SJSA1 (cell line): ENCODE measurements around the gene ANKMY1. TPM values are rescaled to one million over a fixed set of nuclear protein-coding genes. Genes with fewer than 3 reads are reported as not detected.
A peak's percentile ranks its signal among the peaks of the same experiment; 100 is the strongest.
"Not testable (repeated sequence)": the region's sequence is repeated elsewhere in the genome, so short reads cannot be mapped to it uniquely, and the experiment has no call there.

Experiments
- DNase-seq, 2 experiments: peaks; one replicate each; pipeline ENCODE4 v3.0.0-alpha.2; 2015 to 2020; ENCODE audit warnings: low spot score in 2 of 2, low read depth in 1 of 2
- H3K27ac ChIP-seq: fragments of 250-450 bp; sonication (Bioruptor Pico); 2 replicates; pipeline ENCODE4 v1.5.1; 2020; ENCODE audit warnings: mild to moderate bottlenecking, moderate library complexity
- H3K27me3 ChIP-seq: fragments of 250-450 bp; sonication (Bioruptor Pico); replicated peaks from 2 replicates; pipeline ENCODE4 v1.5.1; 2020; ENCODE audit warnings: mild to moderate bottlenecking, moderate library complexity
- H3K36me3 ChIP-seq: fragments of 250-450 bp; sonication (Bioruptor Pico); 2 replicates; pipeline ENCODE4 v1.5.1; 2020; ENCODE audit warnings: mild to moderate bottlenecking
- H3K4me1 ChIP-seq: fragments of 250-450 bp; sonication (Bioruptor Pico); replicated peaks from 2 replicates; pipeline ENCODE4 v1.6.1; 2021; ENCODE audit warnings: mild to moderate bottlenecking
- H3K4me3 ChIP-seq: fragments of 250-450 bp; sonication (Bioruptor Pico); 2 replicates; pipeline ENCODE4 v1.5.1; 2020; ENCODE audit warnings: mild to moderate bottlenecking
- H3K9me3 ChIP-seq: fragments of 250-450 bp; sonication (Bioruptor Pico); replicated peaks from 2 replicates; pipeline ENCODE4 v1.5.1; 2020; ENCODE audit warnings: mild to moderate bottlenecking
- total RNA-seq: library from RNA; depleted of rRNA; stranded (reverse); fragments of >200 nt; shearing (Covaris generic); gene quantifications from 2 replicates; pipeline ENCODE4 v1.2.3, GENCODE V29; 2014

The ANKMY1 gene
- total RNA-seq, 1 experiment from 2014 or later = 8.1 TPM

DNA sequence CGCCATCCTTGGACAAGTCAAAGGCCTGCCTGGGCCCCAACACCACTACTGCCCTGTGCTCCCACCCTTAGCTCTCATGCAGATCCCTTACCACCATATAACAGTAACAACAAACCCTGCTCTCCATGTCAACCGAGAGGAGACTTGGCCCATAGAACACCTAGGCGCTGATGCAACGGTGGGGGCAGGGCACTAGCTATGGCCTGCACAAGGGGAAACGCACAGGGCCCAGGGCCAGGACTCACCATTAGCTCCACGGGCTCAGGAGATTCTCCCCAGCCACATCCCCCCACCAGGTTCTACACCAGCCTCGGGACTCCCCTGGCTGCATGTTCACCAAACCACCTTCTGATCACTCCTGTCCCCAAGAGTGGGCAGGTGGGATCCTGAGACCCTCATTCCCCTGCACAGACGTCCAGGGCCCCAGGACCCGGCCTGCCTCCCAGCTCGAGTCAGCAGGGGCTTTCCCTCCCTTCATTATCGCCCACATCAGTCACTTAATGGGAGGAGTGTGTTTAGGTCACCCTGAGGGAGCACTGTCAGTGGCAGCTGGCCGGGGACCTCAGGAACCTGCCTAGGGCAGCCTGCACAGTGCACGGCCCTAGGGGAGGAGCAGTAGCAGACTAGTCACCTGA, 29.3 kb downstream of the ANKMY1 start:
- Histone ChIP-seq H3K27me3 (no peaks in the 10 kb centered on the region), H3K36me3 (peaks cover 29% of the 10 kb centered on the region), H3K9me3 (peaks cover 27% of the 10 kb centered on the region), H3K4me1 (no peaks in the 10 kb centered on the region), H3K4me3 (no peak overlapping the region), H3K27ac (no peak overlapping the region)
- peak in 1 of 2 experiments; percentile 38 for DNase-seq

DNA sequence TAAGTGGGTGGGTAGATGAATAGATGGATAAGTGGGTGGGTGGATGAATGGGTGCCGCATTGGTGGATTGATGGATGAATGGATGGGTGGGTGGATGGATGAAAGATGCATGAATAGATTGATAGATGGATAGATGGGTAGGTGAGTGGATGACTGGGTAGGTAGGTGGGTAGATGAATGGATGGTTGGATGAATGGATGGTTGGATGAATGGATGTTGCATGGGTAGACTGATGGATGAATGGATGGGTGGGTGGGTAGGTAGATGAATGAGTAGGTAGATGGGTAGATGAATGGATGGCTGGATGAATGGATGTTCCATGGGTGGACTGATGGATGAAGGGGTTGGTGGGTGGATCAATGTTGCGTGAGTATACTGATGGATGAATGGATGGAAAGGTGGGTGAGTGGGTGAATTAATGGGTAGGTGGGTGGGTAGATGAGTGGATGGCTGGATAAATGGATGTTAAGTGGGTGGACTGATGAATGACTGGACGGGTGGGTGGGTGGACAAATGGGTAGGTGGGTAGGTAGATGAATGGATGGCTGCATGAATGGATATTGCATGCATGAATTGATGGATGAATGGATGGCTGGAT, 30.5 kb downstream of the ANKMY1 start:
- H3K9me3 ChIP-seq = peaks cover 23% of the 10 kb centered on the region

DNA sequence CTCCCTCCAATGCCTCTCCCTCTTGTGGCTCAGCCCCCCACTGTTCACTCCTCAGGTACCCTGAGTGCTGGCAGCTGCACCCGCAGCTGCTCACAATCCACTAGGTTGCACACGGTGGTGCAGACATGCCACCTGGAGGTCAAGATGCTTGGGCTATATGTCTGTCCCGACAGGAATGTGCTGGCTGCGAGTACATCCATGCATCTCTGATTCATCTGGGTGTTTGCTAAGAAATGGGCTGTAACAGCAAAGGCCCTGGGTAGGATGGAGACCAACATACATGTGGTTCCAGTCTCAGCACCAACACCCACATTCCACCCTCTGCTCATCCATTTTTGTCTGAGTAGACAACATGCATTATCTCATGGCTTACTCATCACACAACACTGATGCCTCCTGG, 31.3 kb downstream of the ANKMY1 start:
- Histone ChIP-seq H3K4me1 (no peaks in the 10 kb centered on the region), H3K27ac (no peak overlapping the region), H3K36me3 (peaks cover 35% of the 10 kb centered on the region), H3K9me3 (peaks cover 18% of the 10 kb centered on the region), H3K27me3 (no peaks in the 10 kb centered on the region), H3K4me3 (no peak overlapping the region)
- no peak for DNase-seq

More for the DNA sequence above, 30.5 kb downstream of the ANKMY1 start:
- no peak for DNase-seq
- no peaks in the 10 kb centered on the region for H3K27me3 ChIP-seq
- H3K36me3 ChIP-seq = peaks cover 35% of the 10 kb centered on the region
- no peak overlapping the region for H3K27ac ChIP-seq
- H3K4me1 ChIP-seq = no peaks in the 10 kb centered on the region
- H3K4me3 ChIP-seq = no peak overlapping the region

DNA sequence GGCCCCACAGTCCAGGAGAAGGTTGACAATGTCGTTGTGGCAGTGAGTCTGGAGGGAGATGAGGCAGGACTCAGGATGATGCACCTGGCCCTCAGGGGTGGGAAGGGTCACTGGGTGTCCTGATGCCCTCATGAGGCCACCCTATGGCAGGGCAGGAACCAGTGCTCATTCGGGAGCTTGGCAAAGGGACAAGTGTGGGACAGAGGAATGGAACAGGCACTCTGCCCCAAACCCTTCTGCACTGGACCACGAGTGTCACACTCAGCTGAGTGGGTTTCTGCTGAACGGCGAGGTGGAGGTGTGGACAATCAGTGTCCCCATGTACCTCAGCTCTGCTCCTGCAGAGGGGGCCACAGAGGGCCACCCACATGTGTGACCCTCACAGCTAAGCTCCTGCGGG, 32.0 kb downstream of the ANKMY1 start:
- DNase-seq = peak in 1 of 2 experiments; percentile 36
- Histone ChIP-seq H3K9me3 (peaks cover 15% of the 10 kb centered on the region), H3K27ac (no peak overlapping the region), H3K27me3 (no peaks in the 10 kb centered on the region), H3K4me1 (no peaks in the 10 kb centered on the region), H3K36me3 (peaks cover 29% of the 10 kb centered on the region), H3K4me3 (no peak overlapping the region)

DNA sequence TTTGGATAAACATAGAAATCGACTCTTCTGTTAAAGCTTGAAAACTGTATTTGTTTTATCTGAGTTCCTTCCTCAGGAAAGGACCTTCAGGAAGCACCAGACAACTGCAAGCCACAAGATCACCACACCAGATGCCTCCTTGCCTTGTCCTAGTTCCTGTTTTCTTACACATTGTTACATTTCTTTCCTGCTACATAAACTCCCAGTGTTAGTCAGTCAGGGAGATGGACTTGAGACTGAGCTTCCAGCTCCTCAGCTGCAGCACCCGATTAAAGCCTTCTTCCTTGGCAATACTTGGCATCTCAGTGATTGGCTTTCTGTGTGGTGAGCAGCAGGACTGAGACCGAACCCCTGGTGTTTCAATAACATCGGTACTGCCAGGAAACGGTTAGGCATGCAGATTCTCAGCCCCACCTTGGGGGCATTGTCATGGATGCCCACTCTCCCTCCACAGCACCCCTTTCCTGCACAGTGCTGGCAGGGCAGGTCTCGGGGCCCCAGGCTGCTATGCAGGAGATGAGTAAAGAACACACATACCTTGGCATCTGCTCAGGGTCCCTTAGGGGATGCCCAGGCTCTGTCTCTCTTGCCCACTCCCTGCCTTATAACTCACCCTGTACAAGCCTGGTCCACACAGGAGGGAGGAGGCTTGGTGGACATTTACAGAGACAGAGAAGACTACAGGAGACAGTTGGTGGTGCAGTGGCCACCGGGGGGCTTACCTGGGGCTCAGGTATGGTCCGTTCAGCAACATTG, 32.6 kb downstream of the ANKMY1 start:
- Histone ChIP-seq H3K27ac (no peak overlapping the region), H3K4me1 (no peaks in the 10 kb centered on the region), H3K36me3 (peaks cover 29% of the 10 kb centered on the region), H3K9me3 (peaks cover 15% of the 10 kb centered on the region), H3K4me3 (no peak overlapping the region), H3K27me3 (peaks cover 6% of the 10 kb centered on the region)
- DNase-seq = peak in 1 of 2 experiments; percentile 19

DNA sequence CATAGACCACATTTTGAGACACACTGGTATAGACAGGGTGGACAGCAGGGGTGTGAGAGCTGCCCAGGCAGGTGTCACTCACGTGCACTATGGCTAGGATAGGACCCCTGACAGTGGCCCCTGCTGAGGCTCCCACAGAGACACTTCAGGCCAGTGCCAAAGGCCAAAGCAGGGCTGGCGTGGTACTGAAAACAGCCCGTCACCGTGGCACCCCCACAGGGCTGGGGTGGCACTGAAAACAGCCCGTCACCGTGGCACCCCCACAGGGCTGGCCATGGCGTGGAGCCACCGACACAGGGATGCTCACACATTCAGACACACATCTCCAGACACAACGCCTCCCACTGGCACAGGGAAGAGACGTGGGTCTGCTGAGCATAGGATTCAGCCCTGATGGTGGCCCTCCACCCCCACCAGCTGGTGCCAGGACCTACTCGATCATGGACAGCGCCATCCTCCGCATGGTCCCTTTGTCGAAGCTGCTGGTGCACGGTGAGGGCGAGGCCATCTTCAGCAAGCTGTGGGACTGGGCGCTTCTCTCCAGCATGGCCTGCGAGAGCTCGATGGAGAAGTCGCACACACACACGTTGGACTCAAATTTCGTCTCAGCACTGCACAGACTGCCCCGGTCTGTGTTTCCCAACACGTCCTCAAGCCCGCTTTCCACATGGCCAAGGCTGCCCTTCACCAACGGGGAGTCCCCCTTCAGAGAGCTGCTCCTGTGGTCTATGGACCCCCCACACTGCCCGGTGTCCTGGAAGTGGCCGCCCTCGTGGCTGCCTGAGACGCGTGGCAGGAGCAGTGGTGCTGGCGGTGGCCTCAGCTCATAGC, 34.1 kb downstream of the ANKMY1 start:
- Histone ChIP-seq H3K4me3 (no peak overlapping the region), H3K36me3 (peaks cover 23% of the 10 kb centered on the region), H3K27me3 (peaks cover 14% of the 10 kb centered on the region), H3K27ac (no peak overlapping the region), H3K4me1 (no peaks in the 10 kb centered on the region), H3K9me3 (peaks cover 15% of the 10 kb centered on the region)
- DNase-seq = peak in 1 of 2 experiments; percentile 36

DNA sequence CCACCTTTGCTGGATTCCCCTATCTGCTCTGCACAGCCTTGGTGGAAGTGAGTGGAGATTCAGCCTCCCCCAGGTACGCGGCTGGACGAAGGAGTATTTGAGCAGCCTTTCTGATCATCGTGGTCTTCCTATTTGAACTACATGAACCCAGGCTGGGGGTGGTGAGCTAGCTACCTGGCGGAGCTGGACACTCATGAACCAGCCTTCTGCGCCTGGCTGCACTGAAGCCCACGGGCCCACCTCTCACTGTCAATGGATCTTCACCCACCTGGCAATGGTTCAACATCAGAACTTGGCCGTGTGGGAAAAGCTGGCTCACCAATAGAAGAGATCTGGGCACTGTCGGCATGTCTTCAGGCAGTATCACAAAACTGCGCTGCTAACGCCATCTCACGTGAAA, 35.4 kb downstream of the ANKMY1 start:
- peaks cover 14% of the 10 kb centered on the region for H3K27me3 ChIP-seq
- peaks cover 15% of the 10 kb centered on the region for H3K9me3 ChIP-seq
- no peak overlapping the region for H3K27ac ChIP-seq
- H3K4me1 ChIP-seq = no peaks in the 10 kb centered on the region
- peaks cover 22% of the 10 kb centered on the region for H3K36me3 ChIP-seq
- no peak overlapping the region for H3K4me3 ChIP-seq
- DNase-seq = peak in 1 of 2 experiments; percentile 31

DNA sequence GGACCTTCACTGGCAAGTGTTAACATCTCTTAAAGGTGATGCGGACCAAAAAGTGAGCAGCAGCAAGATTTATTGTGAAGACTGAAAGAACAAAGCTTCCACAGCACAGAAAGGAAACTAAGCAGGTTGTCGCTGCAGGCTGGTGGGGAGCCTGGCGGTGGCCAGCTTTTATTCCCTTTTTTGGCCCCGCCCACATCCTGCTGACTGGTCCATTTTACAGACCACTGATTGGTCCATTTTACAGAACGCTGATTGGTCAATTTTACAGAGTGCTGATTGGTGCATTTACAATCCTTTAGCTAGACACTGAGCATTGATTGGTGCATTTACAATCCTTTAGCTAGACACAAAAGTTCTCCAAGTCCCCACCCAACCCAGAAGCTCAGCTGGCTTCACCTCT, 35.9 kb downstream of the ANKMY1 start:
- H3K4me1 ChIP-seq, H3K4me3 ChIP-seq, H3K27ac ChIP-seq: not testable (repeated sequence)
- peak in 1 of 2 experiments; percentile 20 for DNase-seq
- peaks cover 15% of the 10 kb centered on the region for H3K9me3 ChIP-seq
- H3K36me3 ChIP-seq = peaks cover 22% of the 10 kb centered on the region
- H3K27me3 ChIP-seq = peaks cover 14% of the 10 kb centered on the region

DNA sequence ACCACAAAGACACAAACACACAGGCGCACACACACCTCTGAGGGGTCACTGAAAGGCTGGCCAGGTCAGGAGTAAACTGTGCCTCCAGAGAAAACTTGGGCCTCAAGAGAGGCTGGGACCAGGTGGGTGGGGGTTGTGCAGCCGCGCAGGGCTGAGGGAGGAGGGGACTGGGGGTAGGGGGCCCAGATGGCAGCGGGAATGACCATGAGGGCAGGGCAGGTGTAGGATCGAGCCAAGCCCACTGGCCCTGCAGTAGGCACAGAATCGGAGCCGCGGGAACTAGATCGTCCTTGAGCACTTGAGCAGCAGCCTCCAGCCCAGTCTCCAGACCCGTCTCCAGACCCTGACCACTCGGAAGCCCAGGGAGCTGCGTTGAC, 36.8 kb downstream of the ANKMY1 start:
- peak in 1 of 2 experiments; percentile 34 for DNase-seq
- peaks cover 22% of the 10 kb centered on the region for H3K36me3 ChIP-seq
- H3K27ac ChIP-seq = no peak overlapping the region

DNA sequence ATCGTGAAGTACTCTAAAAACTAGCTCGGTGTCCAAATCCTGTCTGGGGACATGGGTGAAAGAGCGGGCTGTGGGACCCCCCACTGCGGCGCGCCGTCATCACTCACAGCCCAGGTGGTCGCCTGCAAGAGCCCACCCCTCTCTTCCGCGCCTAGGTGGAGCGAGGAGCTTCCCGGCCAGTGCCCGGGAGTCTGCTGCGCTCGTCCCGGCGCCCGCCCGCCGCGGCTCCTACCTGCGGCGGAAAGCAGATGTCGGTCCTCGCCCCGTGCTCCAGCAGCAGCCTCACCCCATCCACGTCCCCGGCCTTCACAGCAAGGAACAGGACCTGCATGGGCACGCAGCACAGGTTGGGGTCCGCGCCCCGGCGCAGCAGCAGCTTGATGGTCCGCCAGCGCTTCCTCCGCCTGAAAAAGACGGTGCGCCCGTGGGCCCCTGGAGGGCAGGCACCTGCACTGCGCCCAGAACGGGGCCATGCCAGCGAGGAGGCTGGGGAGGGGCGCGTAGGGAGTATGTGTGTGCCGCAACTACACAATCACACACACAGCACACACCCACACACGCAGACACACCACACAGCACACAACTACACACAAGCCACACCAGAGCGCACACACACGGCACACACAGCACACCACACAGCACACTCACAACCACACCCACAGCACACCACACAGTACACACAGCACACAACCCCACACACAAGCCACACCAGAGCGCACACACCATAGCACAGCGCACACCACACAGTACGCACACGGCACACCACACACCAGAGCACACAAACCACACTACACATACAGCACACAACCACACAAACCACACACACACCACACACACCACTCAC, 37.4 kb downstream of the ANKMY1 start:
- no peak overlapping the region for H3K4me3 ChIP-seq
- no peak overlapping the region for H3K27ac ChIP-seq
- peaks cover 7% of the 10 kb centered on the region for H3K9me3 ChIP-seq
- H3K4me1 ChIP-seq = no peaks in the 10 kb centered on the region
- peaks cover 14% of the 10 kb centered on the region for H3K27me3 ChIP-seq
- peak in 1 of 2 experiments; percentile 35 for DNase-seq
- H3K36me3 ChIP-seq = peaks cover 18% of the 10 kb centered on the region

More for the DNA sequence above, 36.8 kb downstream of the ANKMY1 start:
- H3K4me1 ChIP-seq = no peaks in the 10 kb centered on the region
- H3K4me3 ChIP-seq = no peak overlapping the region
- H3K27me3 ChIP-seq = peaks cover 14% of the 10 kb centered on the region
- peaks cover 13% of the 10 kb centered on the region for H3K9me3 ChIP-seq

DNA sequence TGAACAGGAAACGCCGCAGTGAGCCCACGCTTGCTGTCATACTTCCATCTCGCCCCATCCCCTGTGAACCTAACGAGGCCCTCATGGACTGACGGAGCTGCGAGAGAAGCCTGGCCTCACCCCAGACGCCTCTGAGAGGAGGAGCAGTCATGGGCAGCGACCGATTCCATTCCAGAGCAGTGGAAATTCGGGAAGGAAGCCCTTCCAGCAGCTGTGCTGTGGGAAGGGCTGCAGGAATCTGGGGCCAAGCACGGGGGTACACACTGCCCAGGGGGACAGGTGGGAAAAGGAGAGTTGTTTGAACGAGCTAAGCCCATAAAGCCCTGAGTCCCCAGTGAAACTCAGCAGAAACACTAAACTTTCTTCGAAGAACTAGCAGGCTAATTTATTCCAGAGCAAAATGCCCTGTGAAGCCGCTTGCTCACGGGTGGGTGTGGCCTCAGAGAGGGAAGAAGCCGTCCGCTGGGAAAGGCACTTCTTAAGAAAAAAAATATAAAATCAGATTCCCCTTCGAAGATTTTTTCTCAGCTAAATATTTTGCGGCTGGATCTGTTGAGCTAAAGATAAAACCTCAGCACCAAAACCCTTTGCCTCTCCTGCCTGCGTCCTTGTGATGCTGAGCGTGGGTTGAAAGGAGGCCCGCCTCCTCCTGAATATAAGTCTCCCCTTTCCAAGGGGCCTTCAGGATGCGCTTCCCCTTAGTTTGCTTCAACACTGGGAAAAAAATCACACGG, 38.2 kb downstream of the ANKMY1 start:
- Histone ChIP-seq H3K27me3 (peaks cover 14% of the 10 kb centered on the region), H3K4me3 (no peak overlapping the region), H3K36me3 (peaks cover 11% of the 10 kb centered on the region), H3K4me1 (no peaks in the 10 kb centered on the region), H3K9me3 (no peaks in the 10 kb centered on the region; the same call in 1 of the 2 replicates), H3K27ac (no peak overlapping the region)
- DNase-seq = peak in 1 of 2 experiments; percentile 30

DNA sequence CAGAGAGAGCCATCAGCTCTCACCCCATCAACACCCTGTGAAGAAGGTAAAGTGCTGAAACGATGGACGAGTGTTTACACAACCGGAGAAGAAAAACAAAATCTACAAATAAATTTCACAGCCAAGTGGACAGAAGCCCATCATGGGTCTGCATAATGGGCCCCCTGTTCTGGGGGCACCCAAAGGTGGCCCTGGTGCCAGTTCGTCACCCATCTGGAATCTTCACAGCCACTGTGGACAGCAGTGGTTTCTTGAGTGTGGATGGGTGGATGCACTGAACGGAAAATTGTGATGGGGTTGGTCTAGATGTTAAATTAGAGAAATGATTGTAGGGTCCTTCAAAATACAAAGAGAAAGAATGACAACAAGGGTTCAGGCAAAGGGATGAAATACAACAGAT, 38.8 kb downstream of the ANKMY1 start:
- H3K4me3 ChIP-seq = no peak overlapping the region
- peaks cover 2% of the 10 kb centered on the region for H3K4me1 ChIP-seq
- H3K27ac ChIP-seq = no peak overlapping the region
- no peaks in the 10 kb centered on the region for H3K9me3 ChIP-seq
- H3K27me3 ChIP-seq = peaks cover 14% of the 10 kb centered on the region
- peak in 1 of 2 experiments; percentile 7 for DNase-seq
- H3K36me3 ChIP-seq = peaks cover 11% of the 10 kb centered on the region
